Measurements from ENCODE around the gene SDK2.

GRCh38 chr17:73634629-73635028, 9.6 kb downstream of the SDK2 start:
- TF ChIP-seq CTCF (IDR thresholded peaks at IDR 0.05) (no peak), POLR2A (IDR thresholded peaks at IDR 0.05) (no peak)
